A204.1 (cell line): ENCODE results near the gene OTUD3.
"Not testable (repeated sequence)": the region's sequence is repeated elsewhere in the genome, so short reads cannot be mapped to it uniquely, and the experiment has no call there.

Experiments used
- FAIRE-seq: peaks from 2 replicates; lab custom pipeline; 2012; peaks lifted over from hg19 to GRCh38; lab: Jason Lieb, UNC

The OTUD3 gene, protein sequence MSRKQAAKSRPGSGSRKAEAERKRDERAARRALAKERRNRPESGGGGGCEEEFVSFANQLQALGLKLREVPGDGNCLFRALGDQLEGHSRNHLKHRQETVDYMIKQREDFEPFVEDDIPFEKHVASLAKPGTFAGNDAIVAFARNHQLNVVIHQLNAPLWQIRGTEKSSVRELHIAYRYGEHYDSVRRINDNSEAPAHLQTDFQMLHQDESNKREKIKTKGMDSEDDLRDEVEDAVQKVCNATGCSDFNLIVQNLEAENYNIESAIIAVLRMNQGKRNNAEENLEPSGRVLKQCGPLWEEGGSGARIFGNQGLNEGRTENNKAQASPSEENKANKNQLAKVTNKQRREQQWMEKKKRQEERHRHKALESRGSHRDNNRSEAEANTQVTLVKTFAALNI

DNA sequence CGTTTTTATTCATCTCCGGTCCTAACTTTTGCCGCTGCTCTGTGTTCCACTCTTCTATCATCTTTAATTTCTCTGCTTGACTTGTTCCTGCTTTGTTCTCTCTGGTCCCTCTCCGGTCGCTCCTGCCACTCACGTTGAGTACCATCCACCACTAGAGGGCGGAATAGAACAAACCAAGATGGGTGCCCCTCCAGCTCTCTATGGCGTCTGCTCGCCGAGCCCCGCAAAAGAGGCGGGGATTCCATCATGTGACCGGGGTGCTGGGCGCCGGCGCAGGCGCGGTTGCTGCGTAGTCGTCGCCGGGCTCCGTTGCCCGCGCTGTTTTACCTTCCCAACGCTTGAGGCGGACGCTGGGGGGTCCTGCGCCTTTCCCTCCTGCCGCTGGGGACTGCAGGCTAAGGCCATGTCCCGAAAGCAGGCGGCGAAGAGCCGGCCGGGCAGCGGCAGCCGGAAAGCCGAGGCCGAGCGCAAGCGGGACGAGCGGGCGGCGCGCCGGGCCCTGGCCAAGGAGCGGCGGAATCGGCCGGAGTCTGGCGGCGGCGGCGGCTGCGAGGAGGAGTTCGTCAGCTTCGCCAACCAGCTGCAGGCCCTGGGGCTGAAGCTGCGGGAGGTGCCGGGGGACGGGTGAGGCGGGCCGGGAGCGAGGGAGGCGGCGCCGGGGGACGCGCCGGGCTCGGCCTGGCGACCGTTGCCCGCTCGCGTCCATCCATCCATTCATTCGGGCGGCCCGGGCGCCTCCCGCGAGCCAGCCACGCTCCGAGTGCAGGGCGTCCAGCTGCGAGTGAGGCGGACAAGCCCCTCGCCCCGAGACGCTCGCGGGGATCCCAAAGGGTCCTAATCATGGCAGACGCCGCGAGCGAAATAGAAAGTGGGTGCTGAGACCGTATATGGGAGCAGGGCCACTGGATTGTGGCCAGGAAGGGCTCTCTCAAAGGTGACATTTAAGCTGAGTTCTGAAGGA lies at the start of gene OTUD3:
Gene OTUD3, plus strand, starts transcription at position 285 of the 961 bp plus-strand sequence. Its CDS starts 119 bp downstream, at position 404.
- FAIRE-seq, result peak; percentile 95

GRCh38 chr1:19835578-19835977 lies 46.6 kb upstream of the OTUD3 start:
- FAIRE-seq, result no peak

- no peak for FAIRE-seq
These were observed 44.3 kb upstream of the OTUD3 start for GRCh38 chr1:19837866-19838265.

DNA sequence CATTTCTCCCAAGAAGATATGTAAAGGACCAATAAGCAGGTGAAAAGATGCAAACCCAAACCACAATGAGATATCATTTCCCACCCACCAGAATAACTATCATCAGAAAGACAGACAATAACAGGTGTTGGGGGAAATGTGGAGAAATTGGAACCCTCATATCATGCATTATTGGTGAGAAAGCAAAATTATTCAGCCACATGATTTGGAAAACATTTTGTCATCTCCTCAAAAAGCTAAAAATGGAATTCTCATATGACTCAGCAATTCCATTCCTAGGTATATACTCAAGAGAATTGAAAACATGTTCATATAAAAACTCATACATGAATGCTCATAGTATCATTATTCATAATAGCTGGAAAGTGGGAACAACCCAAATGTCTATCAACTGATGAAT lies 42.0 kb upstream of the OTUD3 start:
- FAIRE-seq, result no peak

DNA sequence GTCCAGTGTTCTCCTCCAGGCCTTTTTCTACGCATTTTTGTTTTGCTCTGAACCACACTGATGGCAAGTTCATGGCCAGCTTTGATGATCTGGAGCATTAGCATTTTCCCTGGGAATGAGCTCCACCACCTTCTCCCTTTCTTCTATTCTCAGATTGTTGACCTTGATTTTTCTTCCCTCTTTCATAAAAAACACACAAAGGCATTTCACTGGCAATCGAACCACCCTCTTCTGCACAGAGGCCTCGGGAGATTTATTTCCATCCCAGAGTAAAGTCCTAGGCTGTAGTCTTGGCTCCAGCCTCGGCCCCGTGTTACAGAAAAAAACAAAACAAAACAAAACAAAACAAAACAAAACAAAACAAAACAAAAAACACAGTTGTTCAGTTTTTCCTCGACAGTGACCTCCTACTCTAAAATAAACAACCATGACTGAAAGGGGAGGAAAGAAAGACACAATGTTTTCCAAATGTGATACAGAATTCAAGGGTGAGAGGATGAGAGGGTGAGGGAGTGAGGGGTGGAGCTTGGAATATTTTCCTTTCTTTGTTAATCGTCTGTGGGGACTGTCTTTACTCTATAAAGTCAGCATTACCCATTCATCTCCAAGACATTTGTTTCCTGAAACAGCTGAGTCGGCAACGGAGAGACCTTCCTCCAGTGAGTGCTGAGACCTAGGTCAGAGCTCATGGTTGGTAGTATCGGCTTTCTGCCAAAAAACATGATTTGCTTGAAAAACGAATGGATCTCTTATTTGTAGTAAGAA lies 37.3 kb upstream of the OTUD3 start:
- no peak for FAIRE-seq

DNA sequence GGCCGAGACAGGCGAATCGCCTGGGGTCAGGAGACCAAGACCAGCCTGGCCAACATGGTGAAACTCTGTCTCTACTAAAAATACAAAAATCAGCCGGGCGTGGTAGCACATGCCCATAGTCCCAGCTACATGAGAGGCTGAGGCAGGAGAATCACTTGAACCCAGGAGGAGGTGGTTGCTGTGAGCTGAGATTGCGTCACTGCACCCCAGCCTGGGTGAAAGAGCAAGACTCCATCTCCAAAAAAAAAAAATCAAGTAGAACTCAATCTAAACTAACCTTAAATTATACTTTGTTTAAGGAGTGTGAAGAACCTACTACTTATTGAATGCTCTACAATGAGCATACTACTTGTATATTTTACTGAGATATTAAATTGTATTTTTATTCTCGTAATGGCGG lies 36.6 kb upstream of the OTUD3 start:
- no peak for FAIRE-seq

DNA sequence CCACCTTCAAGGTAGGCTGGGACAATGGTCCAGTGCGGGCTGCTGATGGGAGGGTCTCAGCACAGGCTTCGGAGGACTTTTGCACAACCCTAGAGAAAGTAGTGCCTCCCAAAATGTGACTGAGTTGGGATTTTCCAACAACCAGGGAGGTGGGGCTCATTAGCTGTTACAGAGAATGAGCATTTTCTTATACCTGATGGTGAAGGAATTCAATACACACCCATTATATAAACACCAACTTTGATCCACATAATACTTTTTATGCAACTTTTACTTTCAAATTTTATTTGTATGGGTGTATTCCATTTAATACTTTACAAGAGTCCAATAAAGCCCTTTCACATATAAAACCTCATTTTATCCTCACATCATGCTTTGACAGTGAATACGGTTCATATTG lies 35.9 kb upstream of the OTUD3 start:
- FAIRE-seq, result no peak

DNA sequence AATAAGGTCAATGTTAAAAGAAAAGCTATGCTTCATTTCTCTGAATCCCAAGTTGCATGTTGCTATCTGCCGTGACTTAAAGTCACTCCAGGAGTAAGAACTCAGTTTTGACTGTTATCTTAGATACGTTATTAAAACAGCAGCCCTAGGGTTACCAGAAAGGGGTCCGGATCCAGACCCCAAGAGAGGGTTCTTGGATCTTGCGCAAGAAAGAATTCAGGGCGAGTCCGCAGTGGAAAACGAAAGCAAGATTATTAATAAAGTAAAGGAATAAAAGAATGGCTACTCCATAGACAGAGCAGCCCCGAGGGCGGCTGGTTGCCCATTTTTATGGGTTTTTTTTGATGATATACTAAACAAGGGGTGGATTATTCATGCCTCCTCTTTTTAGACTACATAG lies 34.9 kb upstream of the OTUD3 start:
- not testable (repeated sequence) for FAIRE-seq

GRCh38 chr1:19849307-19849706 lies 32.9 kb upstream of the OTUD3 start:
- not testable (repeated sequence) for FAIRE-seq

DNA sequence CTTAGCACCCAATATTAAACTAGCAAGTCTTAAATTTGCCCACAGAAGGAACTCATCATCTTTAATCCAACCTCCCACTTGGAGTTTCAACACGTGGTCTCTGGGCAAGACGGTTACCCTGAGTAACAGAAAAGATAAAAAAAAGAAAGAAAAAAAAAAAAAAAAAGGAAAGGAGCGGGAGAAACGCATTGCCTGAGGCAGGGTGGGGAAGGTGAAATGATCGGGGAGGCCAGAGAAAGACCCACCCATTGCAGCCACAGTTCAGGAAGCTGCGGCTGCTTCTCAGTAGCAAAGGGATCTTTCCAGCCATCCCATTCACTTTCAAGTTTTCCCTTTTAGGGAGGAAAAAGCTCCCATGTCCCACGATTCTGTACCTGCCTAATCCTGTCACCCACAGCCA lies 32.0 kb upstream of the OTUD3 start:
- FAIRE-seq, result no peak

DNA sequence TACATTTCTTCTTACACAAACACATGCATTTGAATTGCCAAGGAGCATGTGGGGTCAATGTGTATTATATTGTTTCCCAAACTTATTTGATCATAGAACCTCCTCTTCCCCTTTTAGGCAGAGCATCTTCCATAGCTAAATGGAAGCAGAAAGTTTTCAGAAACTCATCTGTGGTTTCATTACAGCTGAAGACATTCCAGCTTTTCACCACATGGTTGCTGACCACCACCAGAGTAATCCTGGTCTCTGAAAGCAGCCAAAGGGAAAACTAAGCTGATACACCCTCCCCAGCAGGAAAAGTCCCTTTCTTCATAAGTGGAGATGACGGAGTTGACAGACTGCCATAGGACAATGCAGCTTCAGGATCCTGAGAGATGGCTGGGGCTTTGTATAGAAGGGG lies 30.2 kb upstream of the OTUD3 start:
- FAIRE-seq, result no peak

- no peak for FAIRE-seq
These were observed 27.3 kb upstream of the OTUD3 start for GRCh38 chr1:19854866-19855265.

DNA sequence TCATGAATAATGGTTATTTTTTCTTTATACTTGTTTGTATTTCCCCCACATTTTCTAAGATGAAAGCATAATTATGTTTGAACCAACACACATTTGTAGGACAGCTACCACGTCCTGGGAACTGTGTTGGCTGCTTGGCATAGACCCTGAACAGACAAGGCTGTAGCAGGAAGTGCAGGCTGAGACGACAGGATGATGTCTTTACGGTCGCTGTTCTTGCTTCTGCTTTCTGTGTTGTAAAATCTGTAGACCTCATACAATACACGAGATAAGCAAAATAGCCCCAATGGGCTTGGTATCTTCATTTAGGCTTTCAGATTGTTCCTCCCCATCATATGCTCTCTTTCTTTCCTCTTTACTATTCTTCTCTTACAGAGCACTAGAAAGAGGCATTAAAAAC lies 23.3 kb upstream of the OTUD3 start:
- FAIRE-seq, result no peak

- FAIRE-seq, result no peak
These were observed 22.3 kb upstream of the OTUD3 start for GRCh38 chr1:19859876-19860275.

GRCh38 chr1:19860418-19860817 lies 21.8 kb upstream of the OTUD3 start:
- no peak for FAIRE-seq

DNA sequence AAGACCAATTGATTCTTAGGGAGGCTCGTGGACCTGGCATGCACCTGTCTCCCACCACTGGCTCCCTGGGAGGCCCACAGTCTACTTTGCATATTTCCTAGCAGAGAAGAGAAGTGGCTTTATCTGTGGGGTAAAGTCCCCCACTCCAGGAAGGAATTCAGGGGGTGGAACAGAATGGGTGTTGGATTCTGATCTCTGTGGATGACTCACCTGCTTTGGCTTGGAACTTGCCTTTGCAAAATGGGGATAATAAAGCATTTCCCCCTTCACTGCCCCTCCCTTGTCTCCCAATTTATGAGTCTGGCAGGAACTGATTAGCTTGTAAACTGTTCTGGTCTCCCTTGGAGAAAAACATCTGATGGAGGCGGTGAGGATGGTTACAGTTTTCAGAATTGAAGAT lies 21.2 kb upstream of the OTUD3 start:
- FAIRE-seq, result no peak

GRCh38 chr1:19861842-19862530 lies 20.2 kb upstream of the OTUD3 start:
- FAIRE-seq, result no peak

GRCh38 chr1:19862944-19863343 lies 19.3 kb upstream of the OTUD3 start:
- no peak for FAIRE-seq

- FAIRE-seq, result no peak
These were observed 17.5 kb upstream of the OTUD3 start for GRCh38 chr1:19864570-19865160.

GRCh38 chr1:19866029-19866428 lies 16.2 kb upstream of the OTUD3 start:
- FAIRE-seq, result no peak

DNA sequence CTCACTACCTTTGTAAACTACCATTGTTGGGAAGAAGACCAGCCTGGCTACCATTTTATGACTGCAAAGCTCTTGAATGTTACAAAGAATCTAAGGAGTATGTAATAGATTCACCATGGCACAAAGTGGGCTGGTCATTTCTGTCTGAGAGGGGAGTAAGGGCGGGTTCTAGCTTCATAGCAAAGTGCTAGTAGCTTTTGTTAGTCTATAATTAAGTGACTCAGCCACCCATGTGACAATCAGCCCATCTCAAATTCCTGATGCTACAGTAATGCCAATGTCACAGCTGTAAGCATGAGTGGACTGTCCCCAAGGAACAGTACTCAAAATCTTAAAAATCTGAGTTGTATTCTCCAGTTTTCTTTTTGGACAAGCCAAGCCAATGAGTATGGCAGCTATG lies 15.4 kb upstream of the OTUD3 start:
- FAIRE-seq, result no peak
